NB4 (cell line): ENCODE data around the gene AMBRA1.

Source experiments
- MYC ChIP-seq: IDR thresholded peaks from 2 replicates; pipeline ENCODE4 v1.6.1; 2011; ENCODE audit warnings: low read depth, low read length
- POLR2A ChIP-seq: IDR thresholded peaks from 2 replicates; pipeline ENCODE4 v1.6.1; 2011; ENCODE audit warnings: mild to moderate bottlenecking; ENCODE audit not compliant: insufficient read length; ENCODE audit errors: extremely low read depth
- TF ChIP-seq, protein P1 (sequence below): IDR thresholded peaks from one replicate; pipeline ENCODE4 v1.5.1; 2012; ENCODE audit warnings: low read depth, low read length
- TF ChIP-seq, protein P2 (sequence below): IDR thresholded peaks from 2 replicates; pipeline ENCODE4 v1.6.1; 2011; ENCODE audit warnings: low read depth, low read length

DNA sequence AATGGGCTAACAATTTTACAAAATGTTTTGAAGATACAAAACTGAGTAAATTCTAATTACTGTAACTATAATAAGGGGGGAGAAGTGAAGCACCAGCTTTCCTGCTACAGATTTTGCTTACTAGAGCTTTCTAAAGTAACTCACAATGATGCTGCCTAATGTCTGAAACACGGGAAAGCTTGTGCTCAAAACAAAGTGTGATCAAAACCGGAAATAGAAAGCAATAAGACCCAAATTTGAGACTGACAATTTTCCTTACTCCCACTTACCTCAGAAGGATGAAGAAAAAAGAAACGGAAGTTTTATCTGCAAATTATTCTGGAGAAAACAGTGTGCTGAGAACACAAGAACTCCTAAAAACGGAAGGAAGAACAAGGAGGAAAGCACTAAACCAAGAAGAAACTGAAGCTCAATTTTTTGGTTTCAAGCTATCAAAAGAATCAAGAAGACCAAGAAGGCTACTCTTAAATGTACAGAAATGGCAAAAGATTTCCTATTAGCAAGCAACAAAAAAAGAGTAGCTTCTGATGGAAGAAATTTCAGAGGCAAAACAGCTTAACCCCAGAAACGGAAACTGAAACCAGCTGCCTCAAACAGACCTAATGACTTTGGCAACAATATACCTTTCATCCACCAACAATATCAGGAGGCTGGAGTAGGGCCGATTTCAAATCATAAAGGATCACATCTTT, 33.4 kb downstream of the AMBRA1 start:
- TF ChIP-seq, protein P1, sequence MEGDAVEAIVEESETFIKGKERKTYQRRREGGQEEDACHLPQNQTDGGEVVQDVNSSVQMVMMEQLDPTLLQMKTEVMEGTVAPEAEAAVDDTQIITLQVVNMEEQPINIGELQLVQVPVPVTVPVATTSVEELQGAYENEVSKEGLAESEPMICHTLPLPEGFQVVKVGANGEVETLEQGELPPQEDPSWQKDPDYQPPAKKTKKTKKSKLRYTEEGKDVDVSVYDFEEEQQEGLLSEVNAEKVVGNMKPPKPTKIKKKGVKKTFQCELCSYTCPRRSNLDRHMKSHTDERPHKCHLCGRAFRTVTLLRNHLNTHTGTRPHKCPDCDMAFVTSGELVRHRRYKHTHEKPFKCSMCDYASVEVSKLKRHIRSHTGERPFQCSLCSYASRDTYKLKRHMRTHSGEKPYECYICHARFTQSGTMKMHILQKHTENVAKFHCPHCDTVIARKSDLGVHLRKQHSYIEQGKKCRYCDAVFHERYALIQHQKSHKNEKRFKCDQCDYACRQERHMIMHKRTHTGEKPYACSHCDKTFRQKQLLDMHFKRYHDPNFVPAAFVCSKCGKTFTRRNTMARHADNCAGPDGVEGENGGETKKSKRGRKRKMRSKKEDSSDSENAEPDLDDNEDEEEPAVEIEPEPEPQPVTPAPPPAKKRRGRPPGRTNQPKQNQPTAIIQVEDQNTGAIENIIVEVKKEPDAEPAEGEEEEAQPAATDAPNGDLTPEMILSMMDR: no peak
- no peak for TF ChIP-seq POLR2A
- TF ChIP-seq, protein P2, sequence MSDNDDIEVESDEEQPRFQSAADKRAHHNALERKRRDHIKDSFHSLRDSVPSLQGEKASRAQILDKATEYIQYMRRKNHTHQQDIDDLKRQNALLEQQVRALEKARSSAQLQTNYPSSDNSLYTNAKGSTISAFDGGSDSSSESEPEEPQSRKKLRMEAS: no peak
- no peak for TF ChIP-seq MYC
